D721Med (cell line): ENCODE results near the gene USP43.

Experiments
- DNase-seq: peaks from one replicate; pipeline ENCODE4 v3.0.0; 2011; ENCODE audit warnings: low spot score; ENCODE audit not compliant: insufficient read length
- FAIRE-seq: peaks from 2 replicates; lab custom pipeline; 2011; peaks lifted over from hg19 to GRCh38; lab: Jason Lieb, UNC
- CTCF ChIP-seq: IDR thresholded peaks from 2 replicates; pipeline ENCODE4 v1.5.1; 2012; ENCODE audit warnings: mild to moderate bottlenecking, control low read depth; ENCODE audit not compliant: insufficient read depth; ENCODE audit errors: missing control alignments

The USP43 gene

GRCh38 chr17:9729034-9729650, 83.8 kb downstream of the USP43 start:
- FAIRE-seq (no peak), DNase-seq (peak; percentile 18)
- TF ChIP-seq CTCF = peak; percentile 74

DNA sequence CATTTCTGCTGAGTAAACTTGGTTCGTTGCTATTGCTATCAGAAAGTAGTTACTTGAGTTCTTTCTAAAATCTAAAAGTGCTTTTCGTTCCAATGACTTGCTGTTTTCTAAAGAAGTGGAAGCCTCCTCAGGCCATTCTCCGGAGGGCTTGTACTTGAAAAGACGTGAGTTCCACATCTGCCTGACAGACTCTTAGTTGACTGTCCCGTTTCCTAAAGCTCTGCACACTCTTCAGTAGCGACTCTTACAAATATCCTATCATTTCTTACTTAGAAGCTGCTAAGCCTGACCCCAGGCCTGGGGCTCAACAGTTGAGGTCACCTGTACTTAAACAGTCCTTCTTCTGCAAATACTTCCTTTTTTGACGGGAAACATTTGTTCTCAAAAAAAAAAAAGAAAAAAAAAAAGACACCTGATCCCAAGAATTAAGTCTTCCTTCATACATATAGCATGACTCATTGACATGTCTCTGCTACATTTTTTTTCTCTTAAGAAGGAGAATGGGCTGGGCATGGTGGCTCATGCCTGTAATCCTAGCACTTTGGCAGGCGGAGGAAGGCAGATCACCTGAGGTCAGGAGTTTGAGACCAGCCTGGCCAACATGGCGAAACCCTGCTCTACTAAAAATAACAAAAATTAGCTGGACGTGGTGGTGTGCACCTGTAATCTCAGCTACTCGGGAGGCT, 84.6 kb downstream of the USP43 start:
- FAIRE-seq = no peak
- DNase-seq = no peak
- no peak for TF ChIP-seq CTCF

DNA sequence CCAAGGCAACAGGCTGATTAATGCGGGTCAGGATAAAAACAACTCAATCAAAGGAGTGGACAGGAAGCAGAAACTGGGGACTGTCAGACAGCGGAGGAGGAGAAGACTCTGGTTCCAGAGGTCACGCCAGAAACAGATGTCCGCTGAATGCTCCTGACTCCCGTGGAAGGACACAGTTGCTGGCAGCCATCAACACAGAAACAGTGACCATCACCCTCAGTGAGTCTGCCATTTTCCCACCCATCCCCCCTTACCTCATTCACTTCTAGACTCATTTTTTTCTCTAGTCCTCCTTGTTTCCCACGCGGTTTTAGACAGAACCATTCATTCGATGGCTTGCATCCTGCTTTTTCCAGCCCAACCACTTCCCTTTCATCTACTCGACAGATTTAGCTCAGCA, 105.2 kb downstream of the USP43 start:
- no peak for FAIRE-seq
- DNase-seq = no peak
- TF ChIP-seq CTCF = no peak

- TF ChIP-seq CTCF = no peak
- DNase-seq = no peak
- FAIRE-seq = no peak
Observed at GRCh38 chr17:9755083-9755482, 109.8 kb downstream of the USP43 start.

DNA sequence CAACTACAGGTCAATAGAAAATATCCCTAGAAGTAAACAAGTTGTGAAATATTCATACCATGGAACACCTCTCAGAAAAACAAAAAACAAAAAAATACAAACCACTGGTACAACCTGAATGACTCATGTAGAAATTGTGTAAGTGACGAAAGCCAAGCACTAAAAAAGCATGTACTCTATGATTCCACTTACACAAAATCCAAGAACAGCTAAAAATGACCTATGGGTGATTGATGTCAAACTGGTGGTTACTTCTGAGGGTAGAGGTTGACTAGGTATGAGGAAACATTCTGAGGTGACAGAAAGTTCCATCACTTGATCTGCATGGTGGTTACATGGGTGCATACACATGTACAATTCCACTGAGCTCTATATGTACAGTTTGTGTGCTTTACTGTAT, 114.9 kb downstream of the USP43 start:
- DNase-seq (no peak), FAIRE-seq (no peak)
- TF ChIP-seq CTCF = no peak

DNA sequence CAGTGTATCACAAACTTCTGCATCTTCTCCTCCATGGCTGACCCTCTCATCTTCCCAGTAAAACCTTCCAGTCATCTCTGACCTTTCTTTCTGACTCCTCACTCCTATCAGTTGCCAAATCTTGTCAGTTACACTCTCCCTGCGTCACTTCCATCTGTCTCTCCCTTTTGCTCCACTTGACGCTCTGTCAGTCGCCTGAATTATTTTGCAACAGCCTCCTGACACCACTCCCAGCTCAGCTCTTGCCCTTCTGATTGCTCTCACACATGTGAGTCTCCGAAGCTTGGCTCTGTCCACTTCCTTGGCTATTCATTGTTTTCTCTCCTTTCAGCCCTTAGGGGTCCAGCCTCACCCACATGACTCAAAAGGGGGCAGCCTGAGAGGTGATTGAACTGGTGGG, 118.3 kb downstream of the USP43 start:
- TF ChIP-seq CTCF = no peak
- DNase-seq = no peak
- FAIRE-seq = no peak

- FAIRE-seq = no peak
- TF ChIP-seq CTCF = no peak
- DNase-seq = no peak
Observed at GRCh38 chr17:9765322-9765721, 120.0 kb downstream of the USP43 start.
